ENCODE data around the gene TUSC2. TPM values are rescaled to one million over a fixed set of nuclear protein-coding genes. Genes with fewer than 3 reads are reported as not detected.

The TUSC2 gene
- total RNA-seq, 1 experiment from 2014 or later: 34.0 TPM

GRCh38 chr3:50340448-50341329, 12.7 kb upstream of the TUSC2 start, which contains the start of gene RASSF1:
TSS of gene RASSF1 (minus strand) at chr3:50340836. CDS start at chr3:50340805, 31 bp downstream.
- peaks cover 0 to 3% of the 10 kb centered on the region in 2 experiments; a peak in 1 of 4 replicates for H3K36me3 ChIP-seq (ENCODE audit: control insufficient read depth in 1 of 2, insufficient read depth in 2 of 2, low read length in 2 of 2)
- no peaks in the 10 kb centered on the region for H3K9me3 ChIP-seq (ENCODE audit: control insufficient read depth in 1 of 2, insufficient read depth in 1 of 2, low read depth in 1 of 2, low read length in 2 of 2)
- RAD21 ChIA-PET (ENCODE audit: low non-redundant PET in 1 of 2, low total read pairs in 2 of 2, uncharacterized antibody in 2 of 2, unreplicated experiment in 2 of 2): interaction anchor here in 1 of 2 experiments (0.5 kb wide), 1 partner anchor 114 kb away, joined by 4 read pairs; no protein-coding TSS in a partner anchor
- ATAC-seq (peak; percentile 55), DNase-seq (ENCODE audit: low read depth, low spot score) (no peak)
- H2AFZ ChIP-seq (ENCODE audit: low read depth, low read length, poor library complexity, severe bottlenecking): no peak within 1 kb of the TSS
- POLR2A ChIA-PET: interaction anchor here (0.8 to 1.3 kb wide), 4 partner anchors 10 to 41 kb away, joined by 3 to 11 read pairs (median 4); partner anchors contain the start of genes CYB561D2, HYAL3, NAA80 and NPRL2
- BruUV-seq (replicated peaks): no TSS peak
- H3K27ac ChIP-seq (ENCODE audit: low read depth, low read length): peak within 1 kb of the TSS; percentile 82
- peak within 1 kb of the TSS; percentile 62 to 89 for H3K4me3 ChIP-seq (replicated peaks in 1 of 2; ENCODE audit: low read depth in 1 of 2, low read length in 2 of 2)
- peaks cover 28 to 59% of the 10 kb centered on the region in 2 experiments for H3K4me1 ChIP-seq (ENCODE audit: control insufficient read depth in 1 of 2, insufficient read depth in 2 of 2, low read length in 2 of 2)
- H3K4me2 ChIP-seq (ENCODE audit: low read length): peak within 1 kb of the TSS; percentile 95
- no peaks in the 10 kb centered on the region for H3K9me2 ChIP-seq (ENCODE audit: insufficient read depth)
- no peaks in the 10 kb centered on the region for H4K20me1 ChIP-seq (ENCODE audit: insufficient read depth)
- H3K27me3 ChIP-seq (ENCODE audit: insufficient read depth, low read length): no peaks in the 10 kb centered on the region
- H3K79me2 ChIP-seq (ENCODE audit: insufficient read depth, low read length): peaks cover 36% of the 10 kb centered on the region
- intact Hi-C loops (cut with micrococcal nuclease): no loop called here
- CTCF ChIA-PET: interaction anchor here (0.8 to 1.1 kb wide), 3 partner anchors 10 to 19 kb away, joined by 4 to 6 read pairs (median 5); partner anchors contain the start of gene NPRL2
- H3K9ac ChIP-seq (ENCODE audit: low read length): peak within 1 kb of the TSS; percentile 98
- TF ChIP-seq, protein P1, sequence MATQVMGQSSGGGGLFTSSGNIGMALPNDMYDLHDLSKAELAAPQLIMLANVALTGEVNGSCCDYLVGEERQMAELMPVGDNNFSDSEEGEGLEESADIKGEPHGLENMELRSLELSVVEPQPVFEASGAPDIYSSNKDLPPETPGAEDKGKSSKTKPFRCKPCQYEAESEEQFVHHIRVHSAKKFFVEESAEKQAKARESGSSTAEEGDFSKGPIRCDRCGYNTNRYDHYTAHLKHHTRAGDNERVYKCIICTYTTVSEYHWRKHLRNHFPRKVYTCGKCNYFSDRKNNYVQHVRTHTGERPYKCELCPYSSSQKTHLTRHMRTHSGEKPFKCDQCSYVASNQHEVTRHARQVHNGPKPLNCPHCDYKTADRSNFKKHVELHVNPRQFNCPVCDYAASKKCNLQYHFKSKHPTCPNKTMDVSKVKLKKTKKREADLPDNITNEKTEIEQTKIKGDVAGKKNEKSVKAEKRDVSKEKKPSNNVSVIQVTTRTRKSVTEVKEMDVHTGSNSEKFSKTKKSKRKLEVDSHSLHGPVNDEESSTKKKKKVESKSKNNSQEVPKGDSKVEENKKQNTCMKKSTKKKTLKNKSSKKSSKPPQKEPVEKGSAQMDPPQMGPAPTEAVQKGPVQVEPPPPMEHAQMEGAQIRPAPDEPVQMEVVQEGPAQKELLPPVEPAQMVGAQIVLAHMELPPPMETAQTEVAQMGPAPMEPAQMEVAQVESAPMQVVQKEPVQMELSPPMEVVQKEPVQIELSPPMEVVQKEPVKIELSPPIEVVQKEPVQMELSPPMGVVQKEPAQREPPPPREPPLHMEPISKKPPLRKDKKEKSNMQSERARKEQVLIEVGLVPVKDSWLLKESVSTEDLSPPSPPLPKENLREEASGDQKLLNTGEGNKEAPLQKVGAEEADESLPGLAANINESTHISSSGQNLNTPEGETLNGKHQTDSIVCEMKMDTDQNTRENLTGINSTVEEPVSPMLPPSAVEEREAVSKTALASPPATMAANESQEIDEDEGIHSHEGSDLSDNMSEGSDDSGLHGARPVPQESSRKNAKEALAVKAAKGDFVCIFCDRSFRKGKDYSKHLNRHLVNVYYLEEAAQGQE (IDR thresholded peaks at IDR 0.05; ENCODE audit: low read depth): no peak
- TF ChIP-seq POLR2AphosphoS5 (IDR thresholded peaks at IDR 0.05; ENCODE audit: low read depth, low read length) (peak; percentile 85), FOSL1 (IDR thresholded peaks at IDR 0.05; ENCODE audit: low read depth) (no peak), ZNF274 (IDR thresholded peaks at IDR 0.05; ENCODE audit: low read depth, low read length) (no peak), RAD21 (IDR thresholded peaks at IDR 0.05; ENCODE audit: low read depth) (no peak), CBX3 (IDR thresholded peaks at IDR 0.05; ENCODE audit: low read depth) (no peak), JUND (IDR thresholded peaks at IDR 0.05) (no peak), SIN3A (IDR thresholded peaks at IDR 0.05; ENCODE audit: low read depth) (no peak), POLR2A (IDR thresholded peaks at IDR 0.05; ENCODE audit: borderline replicate concordance, extremely low read depth, insufficient read depth, insufficient read length) (peak; percentile 81), ZFX (IDR thresholded peaks at IDR 0.05) (peak; percentile 96), SRF (IDR thresholded peaks at IDR 0.05; ENCODE audit: low read depth) (no peak), YY1 (IDR thresholded peaks at IDR 0.05; ENCODE audit: extremely low read depth, insufficient replicate concordance, low read depth, low read length) (peak; percentile 20), CEBPB (IDR thresholded peaks at IDR 0.05; ENCODE audit: low read depth) (no peak), CTCF (IDR thresholded peaks at IDR 0.05 in 2 of 3, conservative IDR thresholded peaks at IDR 0.05 in 1 of 3; ENCODE audit: borderline replicate concordance in 1 of 3, insufficient read depth in 1 of 3, low read depth in 2 of 3, low read length in 2 of 3) (no peak), TCF7L2 (IDR thresholded peaks at IDR 0.05; ENCODE audit: borderline replicate concordance, extremely low read depth, insufficient read depth, insufficient read length) (peak; percentile 6), SP1 (IDR thresholded peaks at IDR 0.05; ENCODE audit: low read depth) (no peak), EGR1 (IDR thresholded peaks at IDR 0.05; ENCODE audit: low read depth) (no peak), EZH2 (IDR thresholded peaks at IDR 0.05) (no peak)
- TF ChIP-seq, protein P2, sequence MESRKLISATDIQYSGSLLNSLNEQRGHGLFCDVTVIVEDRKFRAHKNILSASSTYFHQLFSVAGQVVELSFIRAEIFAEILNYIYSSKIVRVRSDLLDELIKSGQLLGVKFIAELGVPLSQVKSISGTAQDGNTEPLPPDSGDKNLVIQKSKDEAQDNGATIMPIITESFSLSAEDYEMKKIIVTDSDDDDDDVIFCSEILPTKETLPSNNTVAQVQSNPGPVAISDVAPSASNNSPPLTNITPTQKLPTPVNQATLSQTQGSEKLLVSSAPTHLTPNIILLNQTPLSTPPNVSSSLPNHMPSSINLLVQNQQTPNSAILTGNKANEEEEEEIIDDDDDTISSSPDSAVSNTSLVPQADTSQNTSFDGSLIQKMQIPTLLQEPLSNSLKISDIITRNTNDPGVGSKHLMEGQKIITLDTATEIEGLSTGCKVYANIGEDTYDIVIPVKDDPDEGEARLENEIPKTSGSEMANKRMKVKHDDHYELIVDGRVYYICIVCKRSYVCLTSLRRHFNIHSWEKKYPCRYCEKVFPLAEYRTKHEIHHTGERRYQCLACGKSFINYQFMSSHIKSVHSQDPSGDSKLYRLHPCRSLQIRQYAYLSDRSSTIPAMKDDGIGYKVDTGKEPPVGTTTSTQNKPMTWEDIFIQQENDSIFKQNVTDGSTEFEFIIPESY (IDR thresholded peaks at IDR 0.05; ENCODE audit: extremely low read depth, insufficient replicate concordance, low read length): no peak
